ENCODE measurements around the gene SLC6A6. TPM values are rescaled to one million over a fixed set of nuclear protein-coding genes. Genes with fewer than 3 reads are reported as not detected.

The SLC6A6 gene
- total and polyA plus RNA-seq, 8 donors: 2.1 to 11.6 (median 3.4) TPM

GRCh38 chr3:14486460-14486859 lies 84.1 kb downstream of the SLC6A6 start:
- Histone ChIP-seq H3K4me3 (no peak overlapping the region), H3K27ac (no peak overlapping the region), H3K27me3 (no peaks in the 10 kb centered on the region), H3K9me3 (no peaks in the 10 kb centered on the region), H3K4me1 (no peaks in the 10 kb centered on the region), H3K36me3 (no peaks in the 10 kb centered on the region)
- intact Hi-C loops (cut with DNase I): loop anchor here in 1 of 3 donors (10.0 kb wide), 1 partner anchor 212 kb away; no protein-coding TSS in a partner anchor
- DNase-seq (no peak), FAIRE-seq (no peak), ATAC-seq (no peak)
- no peak for TF ChIP-seq CTCF (IDR thresholded peaks at IDR 0.05)
- WGBS, 2 donors: 84 to 98% methylated on average over 5 of the region's 5 CpGs

GRCh38 chr3:14487086-14487485 lies 84.7 kb downstream of the SLC6A6 start:
- WGBS, 2 donors: 71 to 73% methylated on average over 8 of the region's 8 CpGs
- DNase-seq (peak in 2 of 6 donors; percentile 34 to 40), ATAC-seq (no peak), FAIRE-seq (no peak)
- no peaks in the 10 kb centered on the region for H3K36me3 ChIP-seq
- H3K9me3 ChIP-seq: no peaks in the 10 kb centered on the region
- no peak for TF ChIP-seq CTCF (IDR thresholded peaks at IDR 0.05)
- no peak overlapping the region for H3K4me3 ChIP-seq
- no peaks in the 10 kb centered on the region for H3K27me3 ChIP-seq
- no peaks in the 10 kb centered on the region for H3K4me1 ChIP-seq
- no peak overlapping the region for H3K27ac ChIP-seq
- intact Hi-C loops (cut with DNase I): loop anchor here in 1 of 3 donors (10.0 kb wide), 1 partner anchor 212 kb away; no protein-coding TSS in a partner anchor

GRCh38 chr3:14487821-14488220 lies 85.4 kb downstream of the SLC6A6 start:
- Histone ChIP-seq H3K9me3 (no peaks in the 10 kb centered on the region), H3K27me3 (no peaks in the 10 kb centered on the region), H3K36me3 (no peaks in the 10 kb centered on the region), H3K4me3 (no peak overlapping the region), H3K4me1 (no peaks in the 10 kb centered on the region), H3K27ac (no peak overlapping the region)
- ATAC-seq: no peak
- intact Hi-C loops (cut with DNase I): loop anchor here in 1 of 3 donors (10.0 kb wide), 1 partner anchor 213 kb away; no protein-coding TSS in a partner anchor
- WGBS, 2 donors: 76 to 88% methylated on average over 7 of the region's 7 CpGs
- DNase-seq: peak in 2 of 6 donors; percentile 25 to 32
- TF ChIP-seq CTCF (IDR thresholded peaks at IDR 0.05): no peak
- no peak for FAIRE-seq

GRCh38 chr3:14488286-14489041 lies 86.1 kb downstream of the SLC6A6 start:
- WGBS, 2 donors: 55 to 64% methylated on average over 7 of the region's 7 CpGs
- Histone ChIP-seq H3K36me3 (no peaks in the 10 kb centered on the region), H3K9me3 (no peaks in the 10 kb centered on the region), H3K4me3 (no peak overlapping the region), H3K4me1 (no peaks in the 10 kb centered on the region), H3K27me3 (no peaks in the 10 kb centered on the region), H3K27ac (no peak overlapping the region)
- no peak for TF ChIP-seq CTCF (IDR thresholded peaks at IDR 0.05)
- FAIRE-seq (no peak), ATAC-seq (no peak), DNase-seq (peak in 2 of 6 donors; percentile 24 to 31)
- intact Hi-C loops (cut with DNase I): loop anchor here in 1 of 3 donors (10.0 kb wide), 1 partner anchor 214 kb away; no protein-coding TSS in a partner anchor

GRCh38 chr3:14489641-14490040 lies 87.2 kb downstream of the SLC6A6 start:
- Histone ChIP-seq H3K9me3 (no peaks in the 10 kb centered on the region), H3K4me3 (no peak overlapping the region), H3K27ac (no peak overlapping the region), H3K27me3 (no peaks in the 10 kb centered on the region), H3K36me3 (no peaks in the 10 kb centered on the region), H3K4me1 (no peaks in the 10 kb centered on the region)
- ATAC-seq (no peak), DNase-seq (peak in 2 of 6 donors; percentile 24 to 30), FAIRE-seq (no peak)
- intact Hi-C loops (cut with DNase I): loop anchor here in 1 of 3 donors (10.0 kb wide), 1 partner anchor 215 kb away; no protein-coding TSS in a partner anchor
- 69 to 81% methylated on average over 7 of the region's 7 CpGs for WGBS, 2 donors
- TF ChIP-seq CTCF (IDR thresholded peaks at IDR 0.05): no peak

Measured in pancreas (tissue), 10 donors.